ENCODE measurements around the gene SHISA5.
"Not testable (repeated sequence)": the region's sequence is repeated elsewhere in the genome, so short reads cannot be mapped to it uniquely, and the experiment has no call there.

Gene SHISA5, protein sequence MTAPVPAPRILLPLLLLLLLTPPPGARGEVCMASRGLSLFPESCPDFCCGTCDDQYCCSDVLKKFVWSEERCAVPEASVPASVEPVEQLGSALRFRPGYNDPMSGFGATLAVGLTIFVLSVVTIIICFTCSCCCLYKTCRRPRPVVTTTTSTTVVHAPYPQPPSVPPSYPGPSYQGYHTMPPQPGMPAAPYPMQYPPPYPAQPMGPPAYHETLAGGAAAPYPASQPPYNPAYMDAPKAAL

DNA sequence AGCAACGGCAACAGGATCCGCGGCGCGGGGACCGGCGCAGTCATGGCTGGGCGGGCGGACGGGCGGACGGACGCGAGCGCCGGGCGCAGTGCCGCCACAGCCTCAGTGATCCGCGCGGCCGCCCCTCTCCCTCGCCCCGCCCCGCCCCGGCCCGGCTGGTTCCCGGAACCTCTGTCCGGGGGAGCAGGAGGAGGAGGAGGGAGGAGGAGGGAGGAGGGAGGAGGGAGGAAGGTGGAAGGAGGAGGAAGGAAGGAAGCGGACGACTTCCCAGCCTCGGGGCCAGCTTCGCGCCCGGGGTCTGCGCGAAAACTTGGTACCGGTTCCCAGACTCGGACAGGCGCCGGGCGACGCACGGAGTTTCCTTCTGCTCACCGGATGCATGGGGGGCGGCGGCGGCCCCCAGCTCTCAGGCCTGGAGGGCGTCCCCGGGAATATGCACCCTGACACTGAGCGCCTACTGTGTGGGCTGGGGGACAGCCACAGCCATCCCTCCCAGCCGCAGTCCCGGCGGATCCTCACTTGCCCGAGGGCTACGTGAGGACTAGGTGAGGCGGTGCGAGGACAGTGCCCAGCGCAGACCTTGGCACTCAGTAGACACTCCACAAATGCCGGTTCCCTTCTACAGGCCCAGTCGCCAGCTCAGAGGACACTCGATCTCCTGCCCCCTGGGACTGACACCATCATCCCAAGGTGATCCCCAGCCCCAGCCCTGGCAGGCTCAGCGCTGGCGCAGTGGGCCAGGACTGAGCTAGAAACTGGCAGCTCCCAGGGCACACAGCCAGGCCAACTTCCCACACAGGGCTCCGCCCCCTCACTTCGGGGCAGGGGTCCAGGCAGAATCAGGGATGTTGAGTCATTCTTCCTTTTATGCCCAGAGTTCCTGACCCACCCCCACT lies at the start of gene SHISA5:
SHISA5 (minus strand) TSS at position 124 of the 896 bp plus-strand sequence; CDS start at position 44, 80 bp downstream.
- peak in 1 of 2 donors; percentile 25 for DNase-seq

DNA sequence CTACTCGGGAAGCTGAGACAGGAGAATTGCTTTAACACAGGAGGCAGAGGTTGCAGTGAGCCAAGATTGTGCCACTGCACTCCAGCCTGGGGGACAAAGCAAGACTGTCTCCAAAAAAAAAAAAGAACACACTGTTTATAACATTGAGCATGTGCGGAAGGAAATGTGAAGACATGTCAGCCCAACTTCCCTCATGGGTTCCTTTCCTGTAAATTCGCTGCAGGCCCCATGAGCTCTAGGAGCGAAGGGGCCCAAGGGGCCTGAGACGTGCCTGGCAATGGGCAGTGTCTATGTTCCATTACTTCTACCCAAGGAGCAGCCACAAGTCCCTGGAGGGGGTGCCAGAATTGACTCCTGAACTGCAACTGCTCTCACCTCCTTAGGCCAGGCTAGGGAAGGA lies 49.4 kb upstream of the SHISA5 start:
- DNase-seq, result no peak

DNA sequence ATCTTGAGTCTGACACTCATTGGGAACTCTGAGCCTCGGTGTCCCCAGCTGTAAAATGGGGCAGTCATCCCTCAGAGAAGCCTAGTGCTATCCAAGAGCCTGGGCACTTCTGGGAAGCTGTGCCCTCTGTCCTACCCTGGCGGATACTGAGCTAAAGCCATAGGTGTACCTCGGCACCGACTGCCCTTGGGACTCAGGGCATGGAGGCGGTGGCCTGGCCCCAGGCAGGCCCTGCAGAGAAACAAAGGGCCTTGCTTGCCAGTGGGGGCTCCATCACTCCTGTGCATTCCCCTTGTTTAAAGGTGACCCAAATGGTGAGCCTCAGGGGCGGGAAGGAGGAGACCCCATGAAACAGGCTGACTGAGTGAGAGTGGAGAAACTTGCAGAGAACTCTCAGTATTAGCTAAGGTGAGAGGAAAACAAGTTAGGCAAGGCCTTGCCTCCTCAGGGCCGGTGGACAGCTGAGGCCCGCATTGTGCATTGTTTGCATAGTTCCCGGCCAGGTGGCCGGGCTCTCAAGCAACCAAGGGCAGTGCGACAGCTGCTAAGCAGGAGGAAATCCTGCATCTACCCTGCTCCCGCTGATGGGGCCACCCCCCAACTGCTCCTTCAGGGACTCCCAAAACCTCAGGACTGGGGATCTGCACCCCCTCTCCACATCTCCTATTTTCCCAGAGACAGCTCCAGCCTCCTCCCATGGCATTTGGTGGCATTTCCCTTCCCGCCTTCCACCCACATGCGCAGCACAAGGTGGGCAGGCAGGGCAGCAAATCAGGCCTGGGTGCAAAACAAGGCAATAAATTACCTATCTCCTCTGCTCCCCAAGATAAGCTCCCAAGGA lies 48.4 kb upstream of the SHISA5 start:
- DNase-seq, result no peak

DNA sequence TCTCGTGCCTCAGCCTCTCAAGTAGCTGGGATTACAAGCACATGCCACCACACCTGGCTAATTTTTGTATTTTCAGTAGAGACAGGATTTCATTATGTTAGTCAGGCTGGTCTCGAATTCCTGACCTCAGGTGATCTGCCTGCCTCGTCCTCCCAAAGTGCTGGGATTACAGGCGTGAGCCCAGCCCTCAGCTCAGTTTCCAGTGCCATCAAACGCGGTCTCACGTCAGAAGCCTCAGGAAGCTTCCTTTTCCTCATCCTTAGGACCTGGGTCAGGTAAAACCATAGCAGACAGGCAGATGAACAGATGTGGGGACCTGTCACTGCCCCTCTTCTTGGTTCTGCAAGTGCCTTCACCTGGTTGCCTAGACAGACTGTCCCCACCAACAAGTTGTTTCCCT lies 47.7 kb upstream of the SHISA5 start:
- DNase-seq, result not testable (repeated sequence)

DNA sequence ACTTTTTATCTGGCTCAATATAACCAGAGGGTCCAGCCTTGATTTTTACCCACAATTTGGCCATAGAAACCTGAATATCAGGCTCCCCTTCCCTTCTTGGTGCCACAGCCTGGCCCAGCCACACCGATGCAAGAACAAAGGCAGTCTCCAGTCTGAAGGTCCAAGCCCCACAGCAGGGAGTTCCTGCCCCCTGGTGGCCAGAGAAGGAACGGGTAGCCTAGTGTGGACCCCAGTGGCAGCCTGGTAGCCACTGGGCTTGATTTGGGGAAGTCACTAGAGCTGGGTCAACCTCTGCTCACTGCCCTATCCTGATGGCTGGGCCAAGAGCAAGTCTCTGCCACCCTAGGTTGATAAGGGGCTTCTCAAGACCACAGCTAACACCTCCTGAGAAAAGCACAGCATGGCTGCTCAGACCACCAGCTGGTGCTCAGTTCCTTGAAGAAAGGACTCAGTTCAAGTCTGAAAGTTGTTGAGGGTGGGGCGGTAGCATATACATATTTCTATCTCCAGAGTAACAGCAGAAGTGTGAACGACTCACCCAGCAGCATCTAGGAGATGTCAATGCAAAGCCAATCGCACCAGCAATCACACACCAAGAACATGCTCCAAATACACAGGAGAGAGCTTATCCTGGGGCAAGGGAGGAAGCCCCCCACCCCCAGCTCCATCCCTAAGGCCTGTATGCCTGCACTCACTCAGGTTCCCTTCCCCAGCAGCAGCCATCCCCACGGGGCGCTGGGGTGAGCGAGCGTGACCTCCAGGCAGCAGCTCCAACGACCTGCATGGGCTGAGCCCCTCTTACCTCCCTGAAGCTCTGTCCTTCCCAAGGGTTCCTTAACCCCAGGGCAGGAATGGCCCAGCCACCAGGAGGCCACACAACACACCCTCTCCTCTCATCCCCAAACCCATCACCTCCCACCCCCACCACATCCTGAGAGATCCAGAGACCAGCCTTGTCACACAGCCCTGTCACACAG lies 45.0 kb upstream of the SHISA5 start:
- DNase-seq, result peak; percentile 70 to 73

DNA sequence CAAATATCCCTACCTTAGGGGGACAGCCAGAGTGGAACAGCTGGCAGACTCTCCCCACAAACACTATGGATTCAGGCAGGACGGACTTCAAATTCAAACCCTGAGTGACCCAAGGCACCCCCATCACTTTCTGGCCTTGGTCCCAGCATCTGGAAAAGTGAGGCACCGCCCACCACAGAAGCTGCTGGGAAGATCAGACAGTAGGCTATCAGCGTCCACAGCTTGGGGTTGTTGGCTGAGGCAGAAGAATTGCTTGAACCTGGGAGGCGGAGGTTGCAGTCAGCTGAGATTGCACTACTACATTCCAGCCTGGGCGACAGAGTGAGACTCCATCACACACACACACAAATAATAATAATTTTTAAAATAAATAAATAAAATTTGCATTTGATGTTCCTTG lies 44.2 kb upstream of the SHISA5 start:
- DNase-seq, result no peak

DNA sequence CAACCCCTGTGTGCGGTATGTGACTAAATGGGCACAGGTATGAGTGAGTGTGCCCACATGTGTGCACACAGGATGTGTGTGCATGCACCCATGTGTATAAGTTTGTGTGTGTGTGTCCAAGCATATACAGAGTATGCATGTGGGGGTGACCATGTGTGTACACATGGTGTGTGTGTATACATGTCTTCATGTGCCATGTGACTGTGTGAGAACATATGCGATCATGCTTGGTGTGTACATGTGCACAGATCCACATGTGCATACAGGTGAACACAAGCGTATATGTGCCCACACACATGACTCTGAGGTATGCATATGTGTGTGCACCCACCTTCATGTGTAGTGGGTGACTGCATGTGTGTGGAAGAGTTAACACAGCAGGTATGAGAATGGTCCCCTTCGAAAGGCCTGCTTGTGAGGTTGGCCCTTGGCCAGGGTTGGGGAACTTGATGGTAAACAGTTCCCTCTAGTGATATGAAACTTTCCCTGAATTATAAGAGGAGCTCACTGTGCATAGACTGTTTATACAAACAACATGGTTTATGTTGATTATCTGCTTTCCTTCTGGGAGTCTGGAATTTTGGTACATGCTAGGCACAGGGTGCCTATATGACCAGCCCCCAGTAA lies 42.3 kb upstream of the SHISA5 start:
- no peak for DNase-seq

DNA sequence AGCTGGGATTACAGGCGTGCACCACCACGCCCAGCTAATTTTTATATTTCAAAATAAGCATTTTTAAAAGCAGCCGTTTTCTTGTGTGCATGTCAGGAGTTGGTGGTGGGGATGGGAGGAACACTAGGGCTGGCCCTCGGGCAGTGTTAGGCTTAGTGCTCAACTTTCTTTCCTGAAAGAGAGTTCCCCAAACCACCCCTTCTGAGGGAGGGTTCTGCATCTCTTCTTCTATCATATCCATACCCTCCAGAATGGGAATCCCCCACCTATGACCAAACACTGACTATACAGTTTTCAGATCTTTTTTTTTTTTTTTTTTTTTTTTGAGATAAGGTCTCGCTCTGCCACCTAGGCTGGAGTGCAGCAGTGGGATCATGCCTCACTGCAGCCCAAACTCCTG lies 40.2 kb upstream of the SHISA5 start:
- DNase-seq, result no peak

DNA sequence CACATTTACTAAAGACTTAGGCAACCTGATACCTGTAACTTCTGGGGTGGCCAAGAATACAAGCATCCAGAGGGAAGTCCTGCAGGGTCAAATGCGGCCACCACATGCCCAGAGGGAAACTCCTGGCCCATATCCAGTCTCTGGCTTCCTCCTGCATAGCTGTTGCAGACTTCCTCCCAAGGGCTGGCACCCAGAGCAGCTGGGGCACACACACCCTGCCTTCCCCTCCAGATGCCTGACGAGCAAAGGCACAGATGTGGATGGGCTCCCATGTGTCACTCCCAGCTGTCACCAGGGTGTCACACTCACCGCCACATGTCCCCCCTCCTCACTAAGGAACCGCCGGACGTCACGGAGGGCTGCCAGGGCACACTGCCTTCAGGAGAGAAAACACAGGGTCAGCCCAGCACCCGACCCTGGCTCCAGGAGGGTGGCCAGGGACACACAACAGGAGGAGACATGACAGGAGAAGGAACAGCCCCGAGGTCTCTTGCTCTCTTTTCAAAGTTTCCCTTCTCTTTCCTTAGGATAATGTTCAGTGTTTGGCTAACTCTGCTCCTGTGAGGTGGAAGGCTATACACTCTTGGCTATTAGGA lies 39.4 kb upstream of the SHISA5 start:
- DNase-seq, result peak in 1 of 2 donors; percentile 48

DNA sequence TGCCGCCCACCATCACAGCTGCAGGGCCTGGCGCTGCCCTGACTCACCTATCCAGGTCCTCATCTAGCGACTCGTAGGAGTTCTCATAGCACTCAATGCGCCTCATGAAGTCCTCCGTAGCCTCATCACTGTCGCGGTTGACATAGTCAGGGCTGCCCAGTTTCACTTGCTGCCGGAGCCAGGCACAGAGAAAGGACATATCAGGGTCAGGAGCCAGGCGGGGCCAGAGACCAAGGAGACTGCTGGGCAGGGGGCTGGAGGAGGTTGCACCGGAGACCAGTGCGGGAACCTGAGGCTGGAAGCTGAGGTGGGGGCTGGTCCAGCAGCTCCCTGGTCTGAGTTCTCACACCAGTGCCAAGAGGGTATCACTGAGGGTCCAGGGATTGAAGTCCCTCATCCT lies 34.5 kb upstream of the SHISA5 start:
- no peak for DNase-seq

DNA sequence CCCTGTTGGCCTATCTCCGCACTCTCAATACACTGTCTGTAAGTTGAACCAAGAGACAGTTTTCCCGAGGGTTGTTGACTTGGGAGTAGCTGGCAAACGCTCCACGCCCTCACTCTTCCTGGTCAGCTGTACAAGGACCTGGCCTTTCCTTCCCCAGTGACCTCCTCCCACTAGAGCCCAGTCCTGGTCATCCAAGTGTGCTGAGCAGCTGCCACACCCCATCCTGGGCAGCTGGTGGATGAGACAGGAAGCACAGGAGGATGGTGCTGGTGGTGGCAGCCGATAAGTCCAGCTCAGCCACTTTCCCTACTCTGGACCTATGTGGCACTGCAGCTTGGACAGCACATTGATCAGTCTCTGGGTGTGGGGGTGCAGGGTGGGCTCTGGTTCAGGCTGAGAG lies 32.8 kb upstream of the SHISA5 start:
- DNase-seq, result no peak

DNA sequence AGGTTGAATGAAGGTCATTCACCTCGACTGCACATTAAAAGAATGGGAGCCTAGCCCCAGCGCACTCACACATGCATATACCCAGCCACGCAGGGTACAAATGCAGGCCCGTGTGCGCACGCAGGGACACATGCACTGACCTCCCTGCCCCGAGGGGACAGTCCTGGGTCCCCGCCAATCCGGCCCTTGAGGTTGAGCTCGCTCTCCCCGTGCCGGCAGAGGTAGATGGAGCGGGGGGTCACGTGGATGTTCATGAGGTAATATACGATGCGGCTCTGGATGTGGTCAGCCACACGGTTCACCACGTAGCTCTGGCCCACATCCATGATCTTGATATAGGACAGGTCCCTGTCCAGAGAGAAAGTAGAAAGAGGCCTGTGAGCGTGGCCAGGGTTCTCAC lies 32.1 kb upstream of the SHISA5 start:
- DNase-seq, result no peak

DNA sequence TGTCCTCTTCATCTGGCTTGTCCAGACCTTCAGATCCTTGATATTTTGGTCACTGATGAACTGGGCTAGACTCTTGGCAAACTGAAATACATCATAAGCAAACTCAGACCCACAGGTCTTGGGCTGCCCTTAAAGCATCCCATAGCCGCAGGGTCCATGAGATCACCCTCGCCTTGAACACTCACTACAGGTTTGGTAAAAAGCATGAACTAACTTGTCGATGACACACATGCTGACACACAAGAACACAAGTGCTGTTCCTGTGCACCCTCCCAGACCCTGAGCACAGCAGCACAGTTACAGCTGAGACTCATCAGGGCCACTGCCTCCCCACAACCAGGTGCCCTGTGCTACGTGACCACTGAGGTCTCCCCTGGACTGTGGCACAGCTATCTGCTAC lies 31.6 kb upstream of the SHISA5 start:
- no peak for DNase-seq

DNA sequence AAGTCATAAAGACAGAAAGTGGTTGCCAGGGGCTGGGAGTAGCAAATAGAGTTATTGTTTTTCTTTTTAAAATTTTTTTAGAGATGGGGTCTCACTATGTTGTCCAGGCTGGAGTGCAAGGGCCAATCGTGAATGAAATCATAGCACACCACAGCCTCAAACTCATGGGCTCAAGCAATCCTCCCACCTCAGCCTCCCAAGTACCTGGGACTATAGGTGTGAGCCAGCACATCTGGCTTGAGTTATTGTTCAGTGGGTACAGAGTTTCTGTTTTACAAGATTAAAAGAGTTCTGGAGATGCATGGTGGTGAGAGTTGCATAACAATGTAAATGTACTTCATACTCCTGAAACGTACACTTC lies 29.0 kb upstream of the SHISA5 start:
- no peak for DNase-seq

DNA sequence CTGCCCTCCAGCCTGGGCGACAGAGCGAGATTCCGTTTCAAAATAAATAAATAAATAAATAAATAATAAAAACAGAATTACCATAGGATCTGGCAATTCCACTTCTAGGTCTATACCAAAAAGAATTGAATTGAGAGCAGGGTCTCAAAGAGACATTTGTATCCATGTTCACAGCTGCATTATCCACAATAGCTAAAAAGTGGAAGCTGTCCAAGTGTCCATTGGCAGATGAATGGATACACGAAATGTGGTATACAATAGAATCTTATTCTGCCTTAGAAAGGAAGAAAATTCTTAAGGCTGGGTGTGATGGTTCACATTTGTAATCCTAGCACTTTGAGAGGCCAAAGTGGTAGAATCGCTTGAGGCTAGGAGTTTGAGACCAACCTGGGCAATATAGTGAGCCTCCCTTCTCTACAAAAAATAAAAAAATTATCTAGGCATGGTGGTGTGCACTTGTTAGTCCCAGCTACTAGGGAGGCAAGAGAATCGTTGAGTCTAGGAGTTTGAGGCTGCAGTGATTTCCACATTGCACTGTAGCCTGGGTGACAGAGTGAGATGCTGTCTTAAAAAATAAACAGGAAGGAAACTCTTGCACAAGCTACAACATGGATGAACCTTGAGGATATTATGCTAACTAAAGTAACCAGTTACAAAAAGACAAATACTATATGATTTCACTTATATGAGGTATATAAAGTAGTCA lies 28.4 kb upstream of the SHISA5 start:
- no peak for DNase-seq

DNA sequence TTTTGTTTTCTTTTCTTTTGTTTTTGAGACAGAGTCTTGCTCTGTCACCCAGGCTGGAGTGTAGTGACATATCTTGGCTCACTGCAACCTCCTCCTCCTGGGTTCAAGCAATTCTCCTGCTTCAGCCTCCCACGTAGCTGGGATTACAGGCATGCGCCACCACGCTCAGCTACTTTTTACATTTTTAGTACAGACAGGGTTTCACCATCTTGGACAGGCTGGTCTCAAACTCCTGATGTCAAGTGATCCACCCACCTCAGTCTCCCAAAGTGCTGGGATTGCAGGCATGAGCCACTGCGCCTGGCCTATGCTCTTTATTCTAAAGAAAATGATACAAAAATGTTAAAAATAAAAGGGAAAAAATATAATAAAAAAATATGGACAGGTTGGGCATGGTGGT lies 26.7 kb upstream of the SHISA5 start:
- DNase-seq, result not testable (repeated sequence)

DNA sequence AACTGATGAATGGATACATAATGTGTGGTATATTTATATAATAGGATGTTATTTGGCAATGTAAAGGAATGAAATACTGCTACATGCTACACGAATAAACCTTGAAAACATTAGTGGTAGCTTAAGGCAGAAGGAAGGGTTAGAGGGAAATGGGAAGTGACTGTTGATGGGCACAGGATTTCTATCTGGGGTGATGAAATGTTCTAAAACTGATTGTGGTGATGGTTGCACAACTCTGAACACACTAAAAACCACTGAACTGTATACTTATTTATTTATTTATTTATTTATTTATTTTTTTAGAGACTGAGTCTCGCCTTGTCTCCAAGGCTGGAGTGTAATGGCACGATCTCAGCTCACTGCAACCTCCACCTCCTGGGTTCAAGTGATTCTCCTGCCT lies 24.8 kb upstream of the SHISA5 start:
- no peak for DNase-seq

DNA sequence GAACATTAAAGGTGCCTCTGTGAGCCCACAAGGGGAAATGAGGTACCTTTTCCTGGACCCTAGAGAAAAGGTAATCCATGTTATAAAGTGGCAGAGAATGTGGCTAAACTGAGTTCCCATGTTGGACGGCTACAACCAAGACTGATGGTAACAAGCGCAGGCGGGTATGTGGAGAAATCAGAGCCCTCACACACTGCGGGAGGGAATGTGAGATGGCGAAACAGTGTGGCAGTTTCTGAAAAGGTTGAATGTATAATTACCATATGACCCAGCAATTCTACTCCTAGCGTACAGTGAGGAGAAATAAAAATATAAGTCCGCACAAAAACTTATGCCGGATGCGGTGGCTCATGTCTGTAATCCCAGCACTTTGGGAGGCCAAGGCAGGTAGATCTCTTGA lies 24.1 kb upstream of the SHISA5 start:
- DNase-seq, result no peak

DNA sequence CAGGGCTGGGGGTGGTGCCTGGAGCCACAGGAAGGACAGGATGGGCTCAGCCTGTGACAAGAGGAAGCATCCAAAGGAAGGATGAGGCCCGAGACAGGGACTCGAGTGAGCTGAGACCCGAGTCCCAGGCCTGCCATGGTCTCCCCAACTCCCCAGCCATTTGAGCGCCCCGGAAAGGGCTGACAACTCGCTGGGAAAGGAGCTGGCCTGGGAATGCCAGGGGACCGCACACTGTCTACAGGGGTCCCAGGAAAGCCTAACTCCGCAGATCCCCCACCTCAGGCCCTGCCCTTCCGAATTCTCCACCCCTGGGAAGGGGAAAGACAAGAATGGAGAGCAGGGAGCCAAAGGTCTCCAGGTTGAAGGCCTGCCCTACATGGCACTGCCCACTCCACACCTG lies 21.0 kb upstream of the SHISA5 start:
- DNase-seq, result no peak

DNA sequence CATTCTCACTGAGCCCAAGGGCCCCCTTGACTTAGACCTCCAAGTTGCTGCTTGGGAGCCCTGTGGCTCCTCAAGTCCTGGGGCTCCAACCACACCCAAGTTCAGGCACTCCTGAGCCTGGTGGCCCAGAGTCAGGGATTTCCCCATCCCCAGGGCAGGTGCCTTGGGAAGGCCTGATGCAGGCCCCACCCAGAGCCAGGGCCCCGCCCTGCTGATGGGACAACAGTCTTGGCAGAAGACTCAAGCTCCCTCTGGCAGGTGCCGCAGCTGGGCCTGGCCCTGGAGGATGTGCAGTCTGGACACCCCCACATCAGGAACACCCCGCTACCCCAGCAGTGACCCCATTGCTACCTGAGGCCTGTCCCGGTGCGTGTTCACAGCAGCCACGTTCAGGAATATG lies 17.7 kb upstream of the SHISA5 start:
- no peak for DNase-seq

DNA sequence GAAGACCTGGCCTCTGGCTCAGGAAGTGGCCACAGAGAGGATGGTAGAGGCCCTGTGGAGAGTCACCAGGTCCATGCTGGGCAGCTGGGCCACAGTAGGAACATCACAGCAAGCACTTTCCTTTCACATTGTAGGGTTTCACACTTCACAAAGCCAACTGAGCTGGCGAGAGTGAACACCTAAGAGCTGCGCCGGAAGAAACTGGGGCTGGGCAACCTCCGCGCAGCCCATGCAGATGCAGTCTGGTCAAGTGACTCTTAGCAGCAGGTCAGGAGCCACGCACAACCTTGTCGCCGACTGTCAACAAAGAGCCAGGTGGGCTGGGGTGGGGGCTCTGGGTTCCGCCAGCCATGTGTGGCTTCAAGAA lies 15.3 kb upstream of the SHISA5 start:
- no peak for DNase-seq

Data from bone marrow (tissue), 2 donors.